GM21717 (cell line): ENCODE results near the gene ALDH1L1.
"Not testable (repeated sequence)": the region's sequence is repeated elsewhere in the genome, so short reads cannot be mapped to it uniquely, and the experiment has no call there.

Experiments used
- ATAC-seq: cut with Tn5 transposase; IDR thresholded peaks from one replicate; pipeline ENCODE4 v1.9.1; 2021; ENCODE audit warnings: mild to moderate bottlenecking, moderate library complexity; ENCODE audit not compliant: unreplicated experiment

ALDH1L1 gene

GRCh38 chr3:126108676-126109050, 71.7 kb downstream of the ALDH1L1 start:
- ATAC-seq, result no peak

- no peak for ATAC-seq
Observed at GRCh38 chr3:126107957-126108675, 72.3 kb downstream of the ALDH1L1 start.

- no peak for ATAC-seq
Observed at GRCh38 chr3:126107203-126107939, 73.0 kb downstream of the ALDH1L1 start.

GRCh38 chr3:126106336-126107202, 73.8 kb downstream of the ALDH1L1 start:
- ATAC-seq, result no peak

GRCh38 chr3:126105691-126106187, 74.6 kb downstream of the ALDH1L1 start:
- ATAC-seq, result no peak

GRCh38 chr3:126104742-126105605, 75.4 kb downstream of the ALDH1L1 start:
- no peak for ATAC-seq

- ATAC-seq, result no peak
Observed at GRCh38 chr3:126104028-126104635, 76.3 kb downstream of the ALDH1L1 start.

GRCh38 chr3:126103121-126104027, 77.0 kb downstream of the ALDH1L1 start:
- ATAC-seq, result no peak

GRCh38 chr3:126102530-126102951, 77.8 kb downstream of the ALDH1L1 start:
- ATAC-seq, result no peak

- no peak for ATAC-seq
Observed at GRCh38 chr3:126102011-126102410, 78.4 kb downstream of the ALDH1L1 start.

GRCh38 chr3:126101521-126101982, 78.8 kb downstream of the ALDH1L1 start:
- ATAC-seq, result no peak

- no peak for ATAC-seq
Observed at GRCh38 chr3:126100634-126101301, 79.6 kb downstream of the ALDH1L1 start.

GRCh38 chr3:126100269-126100633, 80.1 kb downstream of the ALDH1L1 start:
- no peak for ATAC-seq

GRCh38 chr3:126098391-126098858, 82.0 kb downstream of the ALDH1L1 start:
- ATAC-seq, result no peak

- ATAC-seq, result no peak
Observed at GRCh38 chr3:126097801-126098200, 82.6 kb downstream of the ALDH1L1 start.

- not testable (repeated sequence) for ATAC-seq
Observed at GRCh38 chr3:126096274-126096673, 84.1 kb downstream of the ALDH1L1 start.

- ATAC-seq, result not testable (repeated sequence)
Observed at GRCh38 chr3:126092128-126092527, 88.3 kb downstream of the ALDH1L1 start.

GRCh38 chr3:126087552-126088175, 92.7 kb downstream of the ALDH1L1 start:
- ATAC-seq, result no peak
